HG02798 (cell line): ENCODE results near the gene CELF2.

Source experiments
- ATAC-seq: cut with Tn5 transposase; IDR thresholded peaks from one replicate; pipeline ENCODE4 v1.9.1; 2021; ENCODE audit warnings: mild to moderate bottlenecking; ENCODE audit not compliant: unreplicated experiment, poor library complexity

The CELF2 gene

GRCh38 chr10:11280187-11280932, 262.7 kb downstream of the CELF2 start:
- no peak for ATAC-seq

- no peak for ATAC-seq
These were observed 264.5 kb downstream of the CELF2 start for GRCh38 chr10:11282156-11282555.

- no peak for ATAC-seq
These were observed 265.0 kb downstream of the CELF2 start for GRCh38 chr10:11282661-11283060.

GRCh38 chr10:11284291-11285085, 266.8 kb downstream of the CELF2 start:
- no peak for ATAC-seq

- no peak for ATAC-seq
These were observed 267.5 kb downstream of the CELF2 start for GRCh38 chr10:11285171-11285570.

- ATAC-seq: peak; percentile 85
These were observed 268.7 kb downstream of the CELF2 start for GRCh38 chr10:11286261-11286852.

- no peak for ATAC-seq
These were observed 270.6 kb downstream of the CELF2 start for GRCh38 chr10:11288302-11288701.

- ATAC-seq: no peak
These were observed 272.7 kb downstream of the CELF2 start for GRCh38 chr10:11290156-11290890.

- no peak for ATAC-seq
These were observed 275.1 kb downstream of the CELF2 start for GRCh38 chr10:11292576-11293302.

- no peak for ATAC-seq
These were observed 275.7 kb downstream of the CELF2 start for GRCh38 chr10:11293332-11293731.

- no peak for ATAC-seq
These were observed 277.3 kb downstream of the CELF2 start for GRCh38 chr10:11294831-11295450.

GRCh38 chr10:11295492-11295891, 277.8 kb downstream of the CELF2 start:
- no peak for ATAC-seq

- ATAC-seq: no peak
These were observed 279.5 kb downstream of the CELF2 start for GRCh38 chr10:11297136-11297535.

- ATAC-seq: no peak
These were observed 280.4 kb downstream of the CELF2 start for GRCh38 chr10:11298116-11298515.

- no peak for ATAC-seq
These were observed 281.5 kb downstream of the CELF2 start for GRCh38 chr10:11299125-11299524.

- ATAC-seq: no peak
These were observed 282.4 kb downstream of the CELF2 start for GRCh38 chr10:11300026-11300425.

- no peak for ATAC-seq
These were observed 282.9 kb downstream of the CELF2 start for GRCh38 chr10:11300563-11300962.

GRCh38 chr10:11301571-11302111, 284.0 kb downstream of the CELF2 start:
- ATAC-seq: no peak

GRCh38 chr10:11302181-11302580, 284.5 kb downstream of the CELF2 start:
- no peak for ATAC-seq
